ENCODE results near the gene NID1. TPM values are rescaled to one million over a fixed set of nuclear protein-coding genes. Genes with fewer than 3 reads are reported as not detected.

The NID1 gene
- total RNA-seq, 6 donors from 2014 or later = 26.8 to 81.1 (median 46.1) TPM

DNA sequence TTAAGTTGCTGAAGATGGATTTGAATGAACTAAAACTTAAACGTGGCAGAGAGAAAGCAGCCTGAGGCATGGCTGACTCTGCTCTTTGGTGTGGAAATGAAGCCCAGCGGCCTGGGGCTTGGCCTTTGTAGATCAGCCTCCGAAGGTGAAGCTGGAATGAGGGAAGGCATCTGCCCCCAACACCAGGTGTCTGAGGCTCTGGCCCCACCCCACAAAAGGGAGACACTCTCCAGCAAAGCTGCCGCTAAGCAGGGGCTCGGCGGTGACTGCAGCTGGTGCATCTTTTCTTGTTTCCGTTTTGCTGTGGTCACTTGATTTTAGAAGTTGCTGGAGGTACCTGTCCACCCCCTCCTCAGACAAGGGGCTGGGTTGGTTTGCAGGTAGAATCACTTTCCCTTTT lies 38.2 kb upstream of the NID1 start:
- H3K36me3 ChIP-seq = no peaks in the 10 kb centered on the region
- TF ChIP-seq CTCF (IDR thresholded peaks at IDR 0.05) (no peak), POLR2A (IDR thresholded peaks at IDR 0.05) (no peak), EP300 (IDR thresholded peaks at IDR 0.05) (no peak), POLR2AphosphoS5 (IDR thresholded peaks at IDR 0.05) (no peak)
- no peak for ATAC-seq (ENCODE audit: low FRiP score in 2 of 2)
- H3K4me3 ChIP-seq = no peak overlapping the region
- WGBS, 2 donors = 30 to 33% methylated on average over 7 of the region's 7 CpGs
- H3K9me3 ChIP-seq = no peaks in the 10 kb centered on the region
- H3K27me3 ChIP-seq = no peaks in the 10 kb centered on the region
- H3K27ac ChIP-seq = no peak overlapping the region
- DNase-seq = no peak
- H3K4me1 ChIP-seq = no peaks in the 10 kb centered on the region

DNA sequence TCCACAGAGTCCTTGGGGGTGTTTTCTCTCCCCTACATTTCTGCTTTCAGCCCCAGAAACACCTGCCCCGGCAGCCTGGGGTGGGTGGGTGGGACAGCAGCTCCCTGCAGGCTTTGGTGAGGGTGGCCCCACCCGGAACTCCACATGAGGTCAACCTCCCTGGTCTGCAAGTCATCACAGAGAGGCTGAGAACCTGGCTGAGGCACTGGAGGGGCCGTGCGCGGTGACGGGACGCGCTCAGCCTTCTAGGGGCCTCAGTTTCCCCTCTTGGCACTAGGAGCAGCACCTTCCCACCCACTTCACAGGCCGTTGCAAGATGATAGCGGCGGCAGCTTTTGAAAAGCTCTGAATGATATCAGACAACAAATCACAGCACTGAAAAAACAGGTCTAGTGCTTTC lies 37.7 kb upstream of the NID1 start:
- peak in 1 of 2 donors; percentile 52 for DNase-seq

GRCh38 chr1:236101233-236102200 lies 36.6 kb upstream of the NID1 start:
- Histone ChIP-seq H3K4me3 (no peak overlapping the region), H3K9me3 (peaks cover 0 to 3% (median 0%) of the 10 kb centered on the region in 4 donors), H3K4me1 (no peaks in the 10 kb centered on the region), H3K27me3 (no peaks in the 10 kb centered on the region), H3K27ac (no peak overlapping the region), H3K36me3 (no peaks in the 10 kb centered on the region)
- no peak for TF ChIP-seq POLR2A (IDR thresholded peaks at IDR 0.05)
- TF ChIP-seq CTCF (IDR thresholded peaks at IDR 0.05) = no peak
- TF ChIP-seq POLR2AphosphoS5 (IDR thresholded peaks at IDR 0.05) = no peak
- no peak for TF ChIP-seq EP300 (IDR thresholded peaks at IDR 0.05)
- ATAC-seq (ENCODE audit: low FRiP score in 2 of 2) (peak in 1 of 2 donors; percentile 15), DNase-seq (no peak)
- 86 to 92% methylated on average over 10 of the region's 10 CpGs for WGBS, 2 donors

More for the DNA sequence above, 37.7 kb upstream of the NID1 start:
- no peaks in the 10 kb centered on the region for H3K9me3 ChIP-seq
- ATAC-seq (ENCODE audit: low FRiP score in 2 of 2) = no peak
- no peak overlapping the region for H3K4me3 ChIP-seq
- H3K36me3 ChIP-seq = no peaks in the 10 kb centered on the region
- WGBS, 2 donors = 77 to 87% methylated on average over 9 to 11 of the region's 11 CpGs
- no peaks in the 10 kb centered on the region for H3K4me1 ChIP-seq
- no peak overlapping the region for H3K27ac ChIP-seq
- TF ChIP-seq CTCF (IDR thresholded peaks at IDR 0.05) (no peak), EP300 (IDR thresholded peaks at IDR 0.05) (no peak), POLR2A (IDR thresholded peaks at IDR 0.05) (no peak), POLR2AphosphoS5 (IDR thresholded peaks at IDR 0.05) (no peak)
- no peaks in the 10 kb centered on the region for H3K27me3 ChIP-seq

- no peak overlapping the region for H3K27ac ChIP-seq
- H3K4me3 ChIP-seq = no peak overlapping the region
- TF ChIP-seq CTCF (IDR thresholded peaks at IDR 0.05) = no peak
- no peak for TF ChIP-seq POLR2A (IDR thresholded peaks at IDR 0.05)
- TF ChIP-seq POLR2AphosphoS5 (IDR thresholded peaks at IDR 0.05) = no peak
- no peak for TF ChIP-seq EP300 (IDR thresholded peaks at IDR 0.05)
- H3K9me3 ChIP-seq = peaks cover 0 to 3% (median 0%) of the 10 kb centered on the region in 4 donors
- no peaks in the 10 kb centered on the region for H3K36me3 ChIP-seq
- WGBS, 2 donors = 86 to 91% methylated on average over 11 to 15 of the region's 15 CpGs
- ATAC-seq (ENCODE audit: low FRiP score in 2 of 2) = no peak
- DNase-seq = peak in 1 of 2 donors; percentile 81
- H3K27me3 ChIP-seq = no peaks in the 10 kb centered on the region
- H3K4me1 ChIP-seq = no peaks in the 10 kb centered on the region
These were observed 35.9 kb upstream of the NID1 start for GRCh38 chr1:236100799-236101198.

All from upper lobe of left lung (tissue), 6 donors.